Peyer's patch (tissue), 4 donors: ENCODE results near the gene MAP1LC3A. TPM values are rescaled to one million over a fixed set of nuclear protein-coding genes. Genes with fewer than 3 reads are reported as not detected.
A peak's percentile ranks its signal among the peaks of the same experiment; 100 is the strongest.

Source experiments
- DNase-seq, 3 donors: peaks; one replicate each; pipeline ENCODE4 v3.0.0-alpha.2; 2017 to 2019
- H3K27ac ChIP-seq, 4 donors: fragments of 200-600 bp; sonication (generic); one replicate each; pipeline ENCODE4 v1.5.1; 2016 to 2019
- H3K27me3 ChIP-seq, 2 donors: fragments of 200-600 bp; sonication (generic); one replicate each; pipeline ENCODE4 v1.5.1; 2019
- H3K36me3 ChIP-seq, 3 donors: fragments of 200-600 bp; sonication (generic); one replicate each; pipeline ENCODE4 v1.5.1; 2016 to 2019
- H3K4me1 ChIP-seq, 4 donors: fragments of 200-600 bp; sonication (generic); one replicate each; pipeline ENCODE4 v1.5.1; 2016 to 2019
- H3K4me3 ChIP-seq, 4 donors: fragments of 200-600 bp; sonication (generic); 1 replicate in 3 of 4; 2 replicates in 1 of 4; pipeline ENCODE4 v1.5.1; 2016 to 2019; ENCODE audit warnings: mild to moderate bottlenecking in 1 of 4
- H3K9me3 ChIP-seq, 4 donors: fragments of 200-600 bp; sonication (generic); one replicate each; pipeline ENCODE4 v1.5.1; 2016 to 2019; ENCODE audit warnings: mild to moderate bottlenecking in 1 of 4
- CTCF ChIP-seq, 6 experiments: fragments of 450-650 bp in 4 of 6; fragments of 200-600 bp in 2 of 6; sonication (generic) in 1 of 6; IDR thresholded peaks; one replicate each; pipeline ENCODE4 v1.5.1; 2017 to 2019; ENCODE audit warnings: antibody characterized with exemption in 6 of 6, mild to moderate bottlenecking in 3 of 6, moderate library complexity in 1 of 6
- POLR2A ChIP-seq, 2 donors: fragments of 450-650 bp; IDR thresholded peaks; one replicate each; pipeline ENCODE4 v1.5.1; 2017; ENCODE audit warnings: antibody characterized with exemption in 2 of 2, mild to moderate bottlenecking in 2 of 2, moderate library complexity in 2 of 2
- total RNA-seq, 4 donors: library from RNA; depleted of rRNA; stranded (reverse); fragments of >200 nt; gene quantifications; one replicate each; pipeline ENCODE4 v1.1.0, GENCODE V29; 2016

Gene MAP1LC3A
- total RNA-seq, 4 donors from 2014 or later, result 32.6 to 82.1 (median 68.6) TPM

DNA sequence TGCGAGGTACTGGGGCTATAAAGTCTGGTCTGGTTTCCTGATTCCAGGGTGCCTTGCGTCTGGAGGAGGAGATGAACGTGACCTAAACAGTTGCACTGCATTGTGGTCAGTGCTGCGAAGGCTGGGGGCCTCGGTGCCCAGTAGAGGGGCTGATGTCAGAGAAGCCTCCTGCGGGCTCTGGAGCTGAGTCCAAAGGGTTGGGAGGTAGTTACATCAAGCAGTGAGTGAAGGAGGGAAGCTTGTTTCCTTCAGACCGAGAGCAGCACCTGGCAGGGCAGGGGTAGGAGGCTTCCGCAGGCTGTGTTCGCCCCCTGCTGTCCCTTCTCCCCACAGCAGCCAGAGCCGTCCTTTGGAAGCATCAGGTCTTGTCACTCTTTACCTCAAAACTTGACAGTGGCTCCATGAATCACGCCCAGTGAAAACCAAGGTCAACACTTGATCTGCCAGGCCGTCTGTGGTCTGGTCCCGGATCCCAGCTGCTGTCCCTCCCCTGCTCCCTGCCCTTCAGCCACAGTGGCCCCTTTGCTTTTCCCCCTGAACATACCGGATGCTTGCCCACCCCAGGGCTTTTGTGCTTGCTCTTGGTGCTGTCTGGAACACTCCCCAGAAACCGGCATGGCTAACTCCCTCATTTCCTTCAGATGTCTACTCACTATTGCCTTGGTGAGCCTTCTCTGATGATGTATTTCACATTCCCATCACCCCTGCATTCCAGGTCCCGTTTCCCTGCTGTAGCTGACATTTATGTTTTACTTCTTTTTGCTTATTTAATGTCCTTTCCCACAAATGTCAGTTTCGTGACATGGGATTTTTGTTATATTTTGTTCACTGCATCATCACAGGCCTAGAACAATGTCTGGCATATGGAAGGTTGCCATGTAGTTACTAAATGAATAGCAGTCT lies 35.3 kb upstream of the MAP1LC3A start:
- Histone ChIP-seq H3K36me3 (peaks cover 0 to 32% (median 0%) of the 10 kb centered on the region in 3 donors), H3K27me3 (no peaks in the 10 kb centered on the region), H3K27ac (peak overlapping the region; percentile 2 to 75 (median 33)), H3K9me3 (no peaks in the 10 kb centered on the region), H3K4me3 (peak overlapping the region in 1 of 4 donors; percentile 17), H3K4me1 (peaks cover 0 to 46% (median 1%) of the 10 kb centered on the region in 4 donors)
- TF ChIP-seq CTCF (IDR thresholded peaks at IDR 0.05) (peak in 4 of 6 experiments; percentile 40 to 65 (median 61)), POLR2A (IDR thresholded peaks at IDR 0.05) (no peak)
- peak in 2 of 3 donors; percentile 74 to 77 for DNase-seq

DNA sequence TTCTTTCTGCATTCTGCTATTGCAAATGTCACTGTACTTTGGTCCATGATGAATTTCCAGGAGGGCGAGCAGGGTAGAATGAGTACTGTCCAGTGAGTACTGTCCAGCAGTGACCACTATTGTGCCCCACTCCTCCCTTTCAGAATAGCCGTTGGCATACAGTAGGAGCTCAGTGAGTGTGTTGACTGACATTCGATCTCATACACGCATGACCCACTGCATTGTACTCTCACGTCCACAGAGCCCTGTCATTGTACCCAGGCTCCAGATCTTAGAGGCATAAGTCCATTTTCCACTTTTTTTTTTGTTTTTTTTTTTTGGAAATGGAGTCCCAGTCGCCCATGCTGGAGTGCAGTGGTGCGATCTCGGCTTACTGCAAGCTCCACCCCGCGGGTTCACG lies 34.1 kb upstream of the MAP1LC3A start:
- H3K27ac ChIP-seq, result peak overlapping the region in 1 of 4 donors; percentile 91
- no peak for DNase-seq
- peaks cover 0 to 55% (median 1%) of the 10 kb centered on the region in 4 donors for H3K4me1 ChIP-seq
- TF ChIP-seq POLR2A (IDR thresholded peaks at IDR 0.05) (no peak), CTCF (IDR thresholded peaks at IDR 0.05) (no peak)
- no peaks in the 10 kb centered on the region for H3K9me3 ChIP-seq
- H3K27me3 ChIP-seq, result no peaks in the 10 kb centered on the region
- H3K4me3 ChIP-seq, result no peak overlapping the region
- peaks cover 0 to 38% (median 3%) of the 10 kb centered on the region in 3 donors for H3K36me3 ChIP-seq

DNA sequence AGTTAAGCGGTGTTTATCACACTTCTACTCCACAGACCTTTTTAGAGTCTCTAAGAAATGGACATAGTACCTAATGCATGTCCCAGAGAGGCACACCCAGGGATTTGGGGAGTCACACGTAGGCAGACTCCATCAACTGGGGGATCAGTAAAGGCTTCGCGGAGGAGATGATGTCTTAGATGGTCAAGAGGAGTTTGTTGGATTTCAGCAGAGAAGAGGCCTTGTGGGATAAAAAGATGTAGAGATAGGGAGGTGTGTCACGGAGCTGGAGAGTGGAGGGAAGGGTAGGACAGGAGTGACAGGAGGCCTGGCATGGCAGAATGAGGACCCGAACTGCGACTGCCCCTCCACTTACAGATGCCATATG lies 33.2 kb upstream of the MAP1LC3A start:
- Histone ChIP-seq H3K27ac (peak overlapping the region; percentile 27 to 91 (median 66)), H3K27me3 (no peaks in the 10 kb centered on the region), H3K36me3 (peaks cover 0 to 38% (median 3%) of the 10 kb centered on the region in 3 donors), H3K4me1 (peaks cover 0 to 55% (median 1%) of the 10 kb centered on the region in 4 donors), H3K9me3 (no peaks in the 10 kb centered on the region), H3K4me3 (no peak overlapping the region)
- no peak for DNase-seq
- TF ChIP-seq POLR2A (IDR thresholded peaks at IDR 0.05) (no peak), CTCF (IDR thresholded peaks at IDR 0.05) (no peak)

DNA sequence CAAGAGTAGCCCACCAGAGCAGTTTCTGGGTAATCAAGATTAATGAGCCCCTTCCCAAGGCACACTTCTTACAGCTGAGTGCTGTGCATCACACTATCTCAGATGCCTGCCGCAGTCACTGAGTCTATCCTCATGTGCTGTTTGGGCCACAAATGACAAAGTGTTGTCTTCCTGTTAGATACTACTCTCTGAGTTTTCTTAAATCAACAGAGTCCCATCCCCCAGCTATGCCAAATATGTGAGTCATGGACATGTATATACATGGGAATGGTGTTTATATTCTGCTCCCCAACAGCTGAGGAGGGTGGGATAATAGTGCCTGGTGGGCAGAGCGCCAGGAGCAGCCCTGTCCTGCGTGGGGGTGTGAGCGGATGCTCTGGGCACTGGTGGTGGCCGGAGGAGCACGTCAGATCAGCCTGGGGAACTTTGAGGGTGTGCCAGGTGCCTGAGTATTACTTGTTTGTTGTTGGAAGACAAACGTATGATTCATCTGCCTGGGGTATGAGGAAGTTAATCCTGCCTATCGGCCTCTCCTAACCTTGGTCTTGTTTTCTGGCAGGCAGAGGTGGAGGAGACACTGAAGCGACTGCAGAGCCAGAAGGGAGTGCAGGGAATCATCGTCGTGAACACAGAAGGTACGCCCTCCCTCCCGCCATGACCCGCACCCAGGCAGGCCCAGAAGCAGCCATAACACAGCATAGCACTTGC lies 32.7 kb upstream of the MAP1LC3A start:
- Histone ChIP-seq H3K27ac (peak overlapping the region; percentile 27 to 91 (median 66)), H3K36me3 (peaks cover 0 to 41% (median 3%) of the 10 kb centered on the region in 3 donors), H3K9me3 (no peaks in the 10 kb centered on the region), H3K4me1 (peaks cover 0 to 55% (median 1%) of the 10 kb centered on the region in 4 donors), H3K27me3 (no peaks in the 10 kb centered on the region), H3K4me3 (peak overlapping the region in 1 of 4 donors; percentile 20)
- DNase-seq, result peak; percentile 12 to 88 (median 86)
- no peak for TF ChIP-seq CTCF (IDR thresholded peaks at IDR 0.05)
- TF ChIP-seq POLR2A (IDR thresholded peaks at IDR 0.05), result peak; percentile 38 to 80

- no peak for TF ChIP-seq POLR2A (IDR thresholded peaks at IDR 0.05)
- no peak for TF ChIP-seq CTCF (IDR thresholded peaks at IDR 0.05)
- peak in 1 of 3 donors; percentile 46 for DNase-seq
- H3K9me3 ChIP-seq, result no peaks in the 10 kb centered on the region
- no peaks in the 10 kb centered on the region for H3K27me3 ChIP-seq
- H3K36me3 ChIP-seq, result peaks cover 0 to 47% (median 3%) of the 10 kb centered on the region in 3 donors
- peaks cover 0 to 54% (median 1%) of the 10 kb centered on the region in 4 donors for H3K4me1 ChIP-seq
- peak overlapping the region; percentile 27 to 91 (median 66) for H3K27ac ChIP-seq
- peak overlapping the region in 1 of 4 donors; percentile 20 for H3K4me3 ChIP-seq
These were observed 32.1 kb upstream of the MAP1LC3A start for GRCh38 chr20:34526466-34526865.
